GM12873 (cell line): Measurements from ENCODE around the gene UROS.

Experiments used
- CTCF ChIP-seq: IDR thresholded peaks from 2 replicates; pipeline ENCODE4 v1.5.1; 2012; ENCODE audit warnings: low read depth, mild to moderate bottlenecking, moderate library complexity, low read length, control low read depth; ENCODE audit not compliant: insufficient read depth; ENCODE audit errors: missing control alignments

The UROS gene

DNA sequence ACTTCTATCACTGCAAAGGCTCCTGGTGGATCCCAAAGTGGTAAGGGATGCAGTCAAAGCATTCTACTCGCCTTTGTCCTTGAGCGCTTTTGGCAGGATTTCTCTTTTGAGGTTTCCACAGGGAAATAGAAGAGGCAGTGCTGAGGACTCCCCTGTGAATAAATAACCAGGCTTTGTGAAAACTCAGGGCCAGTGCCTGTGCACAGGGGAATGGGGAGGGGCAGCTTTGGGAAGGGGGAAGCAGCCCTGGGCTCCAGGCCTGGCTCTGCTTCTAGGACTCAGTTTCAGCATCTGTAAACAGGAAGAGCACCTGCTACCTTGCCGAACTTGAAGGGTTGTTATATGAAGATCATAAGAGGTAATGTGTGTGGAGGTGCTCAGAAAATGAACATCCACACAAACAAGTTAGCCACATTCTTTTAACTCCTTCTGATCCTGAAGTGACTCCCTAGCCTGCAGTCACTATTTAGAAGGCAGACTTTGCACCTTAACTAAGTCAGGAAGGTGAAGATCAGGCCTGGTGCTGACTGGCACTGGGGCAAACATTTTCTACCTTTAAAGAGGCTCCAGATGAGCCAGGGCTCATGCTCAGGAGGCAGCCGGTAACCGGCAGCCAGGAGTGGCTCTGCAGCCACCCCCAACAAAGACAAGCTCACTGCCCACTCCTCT lies 24.9 kb downstream of the UROS start:
- no peak for TF ChIP-seq CTCF

- no peak for TF ChIP-seq CTCF
Observed at GRCh38 chr10:125797424-125797823, 25.6 kb downstream of the UROS start.

- TF ChIP-seq CTCF: no peak
Observed at GRCh38 chr10:125795637-125796190, 27.3 kb downstream of the UROS start.

- no peak for TF ChIP-seq CTCF
Observed at GRCh38 chr10:125795128-125795527, 27.9 kb downstream of the UROS start.

- no peak for TF ChIP-seq CTCF
Observed at GRCh38 chr10:125792342-125793300, 30.4 kb downstream of the UROS start.

DNA sequence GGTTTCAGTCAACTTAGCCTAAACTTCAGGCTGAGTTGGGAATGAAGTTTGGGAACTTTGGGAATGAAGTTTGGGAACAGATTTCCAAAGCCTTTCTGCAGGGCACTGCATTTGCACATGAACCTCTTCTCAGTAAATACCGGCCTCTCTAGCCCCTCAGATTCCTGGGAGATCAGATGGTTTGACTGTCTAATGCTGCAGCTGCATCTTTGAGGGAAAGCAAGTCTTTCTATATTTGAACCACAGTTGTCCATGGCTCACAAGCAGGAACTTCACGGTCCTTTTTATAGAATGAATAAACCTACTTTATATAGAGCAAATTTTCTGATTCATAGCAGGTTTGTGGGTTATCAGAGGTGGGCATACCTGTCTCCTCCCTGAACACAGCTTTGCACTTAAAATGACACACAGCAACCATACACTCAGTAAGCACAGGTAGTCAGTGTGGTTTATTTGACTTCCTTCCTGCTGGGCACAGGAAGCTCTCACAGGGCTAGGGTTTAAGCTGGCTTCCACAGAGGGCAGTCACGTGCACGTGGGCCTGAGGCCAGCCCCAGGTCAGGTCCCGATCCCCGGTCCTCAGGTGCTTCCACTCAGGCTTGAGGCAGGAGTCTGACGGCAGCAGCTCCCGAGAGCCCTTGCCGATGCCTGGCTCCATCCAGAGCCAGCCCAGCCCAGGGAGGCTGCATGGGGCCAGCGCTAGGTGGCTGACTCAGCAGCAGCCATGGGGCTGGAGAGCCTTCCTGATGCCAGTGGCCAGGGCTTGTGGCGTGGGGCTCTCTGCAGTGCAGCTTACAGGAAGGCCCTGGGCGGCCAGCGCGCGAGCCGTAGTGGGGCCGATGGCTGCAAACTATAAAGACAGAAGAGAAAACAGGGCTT lies 34.7 kb downstream of the UROS start:
- no peak for TF ChIP-seq CTCF
